Measurements from ENCODE around the gene BBX.
A peak's percentile ranks its signal among the peaks of the same experiment; 100 is the strongest.

BBX gene

DNA sequence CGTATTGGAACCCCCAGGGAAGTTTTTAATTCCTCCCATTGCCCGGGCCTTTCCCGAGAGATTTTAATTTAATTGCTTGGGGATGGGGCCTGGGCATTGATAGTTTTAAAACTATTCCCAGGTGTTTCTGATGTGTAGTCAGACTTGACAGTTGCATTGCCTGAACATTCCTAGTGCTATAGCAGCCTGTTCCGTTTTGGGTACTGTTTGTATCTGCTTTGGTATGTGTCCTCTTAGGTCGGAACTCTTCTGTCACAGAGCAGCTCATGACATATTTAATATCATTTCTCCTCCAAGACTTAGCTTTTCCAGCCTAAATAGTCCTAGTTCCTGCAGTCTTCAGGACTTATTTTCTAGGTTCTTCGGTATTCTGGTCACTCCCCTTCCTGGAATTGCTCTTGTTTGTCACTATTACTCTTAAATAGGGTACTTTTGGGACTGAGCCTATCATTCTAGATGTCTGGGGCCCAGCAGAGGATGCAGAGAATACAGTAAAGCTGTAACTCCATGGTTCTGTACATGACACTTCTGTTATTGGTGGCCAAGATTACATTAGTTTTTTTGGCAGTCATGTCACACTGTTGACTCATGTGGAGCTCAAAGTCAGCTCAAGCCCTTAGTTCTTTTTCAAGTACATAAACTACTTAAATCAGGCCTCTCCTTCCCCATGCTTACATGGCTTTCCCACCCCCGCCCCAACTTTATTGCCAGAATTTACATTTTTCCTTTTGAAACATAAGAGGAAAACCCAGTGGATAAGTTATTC is 81.5 kb downstream of the BBX start:
- no peak for DNase-seq

- no peak for DNase-seq
These were observed 89.2 kb downstream of the BBX start for GRCh38 chr3:107611775-107612469.

- no peak for DNase-seq
These were observed 89.9 kb downstream of the BBX start for GRCh38 chr3:107612664-107613084.

DNA sequence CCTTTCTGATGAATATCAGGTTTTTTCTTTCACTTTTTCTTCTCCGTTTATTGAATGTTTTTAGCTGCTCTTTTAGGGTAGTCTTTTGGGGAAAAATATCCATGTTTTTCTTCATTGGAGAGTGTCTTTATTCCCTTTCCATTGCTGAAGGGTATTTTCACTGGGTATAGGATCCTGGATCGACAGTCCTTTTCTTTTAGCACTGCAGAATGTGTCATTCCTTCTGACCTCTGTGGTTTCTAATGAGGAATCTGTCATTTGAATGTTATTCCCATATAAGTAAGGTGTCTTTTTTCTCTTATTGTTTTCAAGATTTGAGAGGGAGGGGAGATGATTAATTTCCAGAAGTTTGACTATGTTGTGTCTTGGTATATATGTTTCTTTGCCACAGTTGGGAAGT is 96.8 kb downstream of the BBX start:
- DNase-seq, result no peak

DNA sequence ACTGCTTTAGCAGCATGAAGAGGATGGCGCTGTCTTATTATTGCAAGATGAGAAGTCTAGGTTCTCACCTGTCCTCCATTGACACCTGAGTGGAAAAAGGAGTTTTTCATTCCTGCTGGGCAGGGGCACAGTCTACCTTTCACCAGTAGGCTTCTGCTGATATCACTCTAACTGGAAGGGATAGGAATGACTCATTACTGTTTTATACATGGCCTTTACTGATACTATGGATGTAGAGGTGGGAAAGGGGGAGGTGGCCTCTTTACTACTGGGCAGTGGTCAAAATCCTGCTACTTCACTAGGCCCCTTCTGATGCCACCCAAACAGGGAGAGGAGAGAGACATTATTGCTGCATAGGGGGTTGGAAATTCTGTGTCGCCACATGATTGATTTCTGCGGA is 97.8 kb downstream of the BBX start:
- no peak for DNase-seq

DNA sequence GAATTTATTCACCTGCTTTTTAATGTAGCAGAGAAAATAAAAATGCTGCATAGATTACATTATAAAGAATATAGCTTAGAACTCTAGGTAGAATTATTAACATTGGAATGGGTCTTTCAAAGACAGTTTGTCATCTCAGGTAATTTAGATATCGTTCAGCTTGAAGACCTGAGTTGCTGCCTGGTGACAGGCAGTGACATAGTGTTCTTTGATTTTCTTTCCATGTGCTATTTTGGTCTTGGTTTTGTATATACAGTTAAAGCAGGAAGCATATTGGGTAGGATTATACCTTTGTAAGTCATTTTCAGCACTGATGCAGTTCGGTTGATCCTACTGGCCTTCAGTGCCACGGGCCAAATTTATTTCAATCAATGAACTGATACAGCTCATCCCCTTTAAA is 98.7 kb downstream of the BBX start:
- no peak for DNase-seq

GRCh38 chr3:107627962-107628542 is 105.3 kb downstream of the BBX start:
- DNase-seq, result no peak

DNA sequence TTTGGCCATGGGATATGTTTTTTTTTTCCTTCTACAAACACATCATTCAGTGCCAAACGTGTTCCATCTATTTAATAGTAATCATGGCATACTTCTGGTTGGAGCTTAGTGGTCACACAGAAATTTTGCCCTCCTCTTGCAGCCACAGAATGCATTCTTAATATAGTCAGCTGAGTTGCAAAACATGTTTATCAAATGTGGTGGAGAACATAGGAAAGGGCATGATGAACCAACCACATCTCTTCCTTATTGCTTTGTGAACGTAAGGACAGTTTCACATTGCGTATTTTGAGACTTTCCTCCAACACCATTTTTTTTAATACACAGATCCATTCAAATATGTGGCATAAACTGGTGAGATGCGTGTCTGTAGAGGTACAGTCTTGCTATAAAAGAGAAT is 106.8 kb downstream of the BBX start:
- no peak for DNase-seq

GRCh38 chr3:107630779-107631178 is 108.0 kb downstream of the BBX start:
- DNase-seq, result no peak

- no peak for DNase-seq
These were observed 109.8 kb downstream of the BBX start for GRCh38 chr3:107632576-107632975.

GRCh38 chr3:107633327-107634098 is 110.8 kb downstream of the BBX start:
- DNase-seq, result peak in 1 of 5 experiments; percentile 48

- no peak for DNase-seq
These were observed 111.3 kb downstream of the BBX start for GRCh38 chr3:107634099-107634489.

GRCh38 chr3:107637416-107638183 is 114.8 kb downstream of the BBX start:
- DNase-seq, result no peak

DNA sequence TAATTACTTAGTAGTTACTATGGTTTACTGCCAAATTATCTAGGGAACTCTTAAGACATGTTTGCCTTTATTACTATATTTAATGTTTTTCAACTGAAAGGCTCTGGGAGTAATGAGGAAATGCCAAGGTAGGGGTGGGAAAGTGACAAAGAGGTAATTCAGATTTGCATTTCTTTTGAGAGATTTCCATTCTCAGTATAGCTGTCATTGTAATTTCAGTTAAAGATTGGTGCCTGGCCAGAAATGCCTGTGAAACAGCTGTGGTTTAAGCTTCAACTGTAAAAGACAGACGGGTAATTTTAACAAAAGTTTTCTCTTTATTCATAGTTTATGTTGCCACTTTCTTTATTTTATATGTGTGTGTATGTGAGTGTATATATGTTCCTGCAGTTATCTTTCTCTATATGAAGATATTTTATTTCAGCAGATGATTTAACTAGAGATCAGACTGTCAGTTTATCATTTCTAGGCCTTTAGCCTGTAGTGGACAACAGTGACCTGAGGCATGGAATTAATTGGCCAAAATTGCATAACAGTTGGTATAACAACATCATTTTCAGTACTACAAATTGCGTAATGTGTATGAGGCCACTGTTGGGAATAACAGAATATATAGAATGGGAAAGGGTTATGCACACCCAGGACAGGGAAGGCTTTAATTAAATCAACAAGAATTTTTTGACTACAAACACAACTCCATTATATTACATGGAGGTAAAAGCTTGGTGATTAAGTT is 119.0 kb downstream of the BBX start:
- no peak for DNase-seq

DNA sequence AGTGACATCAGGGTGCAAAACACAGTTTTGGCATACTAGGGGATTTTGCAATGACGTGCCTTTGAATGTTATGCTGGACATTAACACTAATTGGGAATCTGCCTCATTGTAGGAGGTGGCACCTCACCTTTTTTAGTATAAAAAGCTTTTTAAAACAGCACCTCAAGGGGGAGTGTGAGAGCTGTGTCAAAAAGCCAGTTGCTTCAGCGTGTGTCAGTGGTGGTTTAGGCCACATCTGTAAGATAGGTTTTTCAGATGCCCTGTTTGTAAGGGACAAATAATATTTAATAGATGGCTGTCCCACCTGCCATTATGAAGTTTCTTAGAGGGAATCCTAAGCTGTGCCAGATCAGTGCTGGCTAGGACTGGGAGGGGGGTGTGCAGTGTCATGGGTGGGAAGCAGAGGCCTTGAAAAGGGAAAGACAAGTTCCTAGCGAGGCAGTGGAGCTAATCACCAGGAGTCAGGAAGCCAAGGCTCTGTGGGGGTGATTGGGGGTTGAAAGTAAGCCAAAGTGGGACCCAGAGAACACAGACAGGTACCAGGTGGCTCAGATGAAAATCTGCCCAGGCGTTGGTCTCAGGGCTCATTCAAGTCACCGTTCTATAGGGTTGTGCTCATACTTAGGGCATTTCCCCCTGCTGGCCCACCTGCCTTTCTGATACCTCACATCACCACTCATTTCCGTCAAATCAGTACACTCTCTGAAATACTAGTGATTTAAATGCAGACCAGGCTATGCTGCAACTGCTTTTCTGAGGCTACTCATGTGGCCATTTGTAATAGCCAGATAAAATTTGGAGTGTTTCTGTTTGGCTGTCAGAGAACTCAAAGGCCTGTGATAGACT is 120.5 kb downstream of the BBX start:
- DNase-seq, result peak in 1 of 5 experiments; percentile 15

- no peak for DNase-seq
These were observed 121.9 kb downstream of the BBX start for GRCh38 chr3:107644631-107645030.

DNA sequence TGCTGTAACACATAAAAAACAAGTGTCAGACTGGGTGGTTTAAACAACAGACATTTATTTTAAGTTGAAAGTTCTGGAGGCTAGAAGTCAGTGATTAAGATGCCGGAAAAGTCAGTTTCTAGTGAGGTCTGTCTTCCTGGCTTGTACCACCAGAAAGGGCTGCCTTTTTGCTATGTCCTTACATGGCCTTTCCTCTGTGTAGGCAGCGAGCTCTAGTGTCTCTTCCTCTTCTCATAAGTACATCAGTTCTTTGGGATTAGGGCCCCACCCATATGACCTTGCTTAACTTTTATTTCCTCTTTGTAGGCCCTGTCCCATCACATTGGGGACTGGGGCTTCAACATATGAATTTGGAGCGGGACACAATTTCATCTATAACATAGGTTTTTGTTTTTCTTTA is 128.0 kb downstream of the BBX start:
- no peak for DNase-seq

DNA sequence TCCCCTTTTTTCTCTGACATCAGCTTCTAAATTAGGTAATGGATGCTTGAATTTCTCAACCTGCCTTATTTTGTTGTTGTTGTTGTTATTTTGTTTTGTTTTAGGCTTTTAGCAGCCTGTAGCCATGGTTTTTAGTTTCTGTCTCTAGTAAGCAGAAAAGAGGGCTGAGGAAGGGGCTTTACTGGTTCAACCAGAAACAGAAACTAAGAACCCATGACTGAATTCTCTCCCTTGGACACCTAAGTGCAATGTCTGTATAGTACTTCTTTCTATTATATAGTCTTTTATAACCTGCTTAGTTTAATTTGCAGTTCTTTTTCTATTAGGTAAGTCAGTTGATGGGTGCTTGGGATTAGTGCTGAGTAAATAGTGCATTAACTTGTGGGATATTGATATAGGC is 129.0 kb downstream of the BBX start:
- DNase-seq, result no peak

GRCh38 chr3:107654218-107654617 is 131.5 kb downstream of the BBX start:
- no peak for DNase-seq

DNA sequence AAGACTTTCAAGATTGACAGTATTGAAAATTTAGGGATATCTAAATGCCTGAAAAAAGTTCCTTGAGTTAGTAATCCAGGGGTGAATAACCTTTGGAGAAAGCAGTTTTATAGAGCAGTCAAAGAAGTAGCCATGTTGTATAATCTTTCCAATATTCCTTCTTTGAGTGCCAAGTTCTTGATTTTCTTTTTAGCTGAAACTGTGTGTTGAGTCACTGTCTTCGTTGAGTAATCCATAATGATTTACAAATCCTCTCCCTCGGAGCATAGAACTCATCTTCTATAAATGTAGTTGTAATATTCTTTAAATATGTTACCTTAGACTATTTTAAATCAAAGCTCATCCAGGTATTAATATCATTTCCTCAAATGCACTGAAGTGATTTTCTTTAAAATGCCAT is 135.2 kb downstream of the BBX start:
- DNase-seq, result no peak
